ENCODE measurements around the gene TMEM217.

DNA sequence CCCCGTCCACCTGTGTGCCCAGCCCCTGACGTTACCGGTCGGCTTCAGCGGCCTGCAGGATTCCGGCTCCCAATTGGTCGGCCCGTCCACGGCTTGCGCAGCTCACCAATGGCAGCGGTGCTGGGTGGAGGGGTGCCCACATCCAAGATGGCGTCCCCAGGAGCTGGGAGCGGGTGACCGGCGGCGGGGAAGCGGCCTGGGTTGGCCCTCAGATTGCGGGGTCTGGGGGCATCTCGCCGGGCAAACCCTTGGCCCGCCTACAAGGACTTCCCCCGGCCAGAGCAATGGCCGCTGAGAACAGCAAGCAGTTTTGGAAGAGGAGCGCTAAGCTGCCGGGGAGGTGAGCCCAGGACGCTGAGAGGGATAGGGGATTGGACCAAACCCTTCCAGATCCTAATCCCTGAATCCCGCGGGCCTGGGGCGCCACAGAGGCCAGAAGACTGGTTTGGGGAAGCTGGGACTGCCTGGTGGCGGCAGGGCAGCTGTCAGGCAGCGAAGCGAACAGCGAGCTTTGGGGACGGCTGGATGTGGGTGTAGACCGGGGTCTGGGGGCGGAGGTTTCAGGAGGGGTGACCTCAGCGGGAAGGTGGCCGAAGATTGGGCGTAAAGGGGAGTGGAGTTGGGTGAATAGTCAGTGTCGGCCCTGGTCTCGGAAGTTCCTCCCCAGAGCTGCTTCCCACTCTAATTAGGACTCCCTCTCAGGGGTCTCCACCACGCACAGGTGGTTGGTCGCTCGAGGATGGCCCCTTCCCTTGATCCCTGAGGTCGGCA, at the start of gene TMEM217, which contains the start of gene TBC1D22B:
- TF ChIP-seq FOXM1 (IDR thresholded peaks at IDR 0.05; ENCODE audit: borderline replicate concordance) (no peak), BHLHE40 (IDR thresholded peaks at IDR 0.05; ENCODE audit: borderline replicate concordance) (no peak), SP1 (IDR thresholded peaks at IDR 0.05) (no peak)

All from HEK293T (cell line).